OCI-LY3 (cell line): ENCODE results near the gene BRPF3.

Source experiments
- CTCF ChIP-seq: fragments of 200-600, 300-600 bp; sonication (generic); IDR thresholded peaks from 2 replicates; pipeline ENCODE4 v1.5.1; 2014; ENCODE audit warnings: antibody characterized with exemption, low read length, low read depth
- EZH2phosphoT487 ChIP-seq: fragments of 200-600 bp; shearing (Covaris generic); IDR thresholded peaks from 2 replicates; pipeline ENCODE4 v1.6.1; 2018; ENCODE audit warnings: antibody characterized with exemption, mixed run types, low read depth

- TF ChIP-seq CTCF, result no peak
- no peak for TF ChIP-seq EZH2phosphoT487
These were observed 67.0 kb downstream of the BRPF3 start for GRCh38 chr6:36263390-36264000.
